Hypothalamus (tissue), 51 donors: ENCODE results near the gene CST9.

Experiments
- DNase-seq, 51 donors: peaks; one replicate each; lab custom pipeline; 2025; lab: John Stamatoyannopoulos, UW

The CST9 gene, protein sequence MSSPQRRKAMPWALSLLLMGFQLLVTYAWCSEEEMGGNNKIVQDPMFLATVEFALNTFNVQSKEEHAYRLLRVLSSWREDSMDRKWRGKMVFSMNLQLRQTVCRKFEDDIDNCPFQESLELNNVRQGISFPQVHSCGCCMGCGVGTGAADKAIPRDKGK

DNA sequence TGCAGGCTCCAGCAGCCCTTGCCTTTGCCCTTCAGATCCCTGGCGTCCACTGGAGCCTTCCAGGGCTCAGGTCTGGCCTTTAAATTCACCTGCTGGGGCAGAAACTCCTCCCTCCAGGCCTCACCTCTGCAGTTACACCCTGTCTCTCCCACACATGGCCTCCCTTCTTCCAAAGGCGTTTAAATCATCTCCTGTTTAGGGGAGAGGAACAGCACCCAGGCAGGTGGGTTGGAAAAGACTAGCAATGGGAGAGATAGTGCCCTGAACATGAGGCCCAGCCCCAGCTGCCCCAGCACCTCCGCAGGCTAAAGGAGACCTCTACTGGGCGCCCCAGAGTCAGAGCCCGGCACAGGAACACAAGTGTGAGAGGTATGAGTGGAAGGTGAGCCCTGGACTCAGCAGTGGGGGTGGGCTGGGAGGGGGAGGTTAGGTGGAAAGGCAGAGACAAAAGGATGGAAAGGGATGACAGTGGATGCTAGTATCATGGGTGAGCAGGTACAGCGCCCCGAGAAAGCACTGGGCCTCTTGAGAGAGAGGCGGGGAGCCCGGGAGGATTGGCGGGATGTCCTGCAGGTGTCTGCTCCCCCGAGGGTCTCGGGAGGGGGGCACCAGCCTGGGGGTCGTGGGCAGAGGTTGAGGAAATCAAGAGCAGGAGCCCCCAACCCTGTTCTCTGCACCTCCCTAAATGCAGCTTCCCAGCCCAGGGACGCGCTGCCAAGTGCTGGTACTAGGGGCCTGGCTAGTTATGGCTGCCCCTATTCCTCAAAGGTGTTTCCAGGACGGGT lies at the start of gene CST9:
Gene CST9 (minus strand): TSS at position 51 of the 785 bp plus-strand sequence. CDS start 53 bp downstream, outside the sequence.
- no peak for DNase-seq

DNA sequence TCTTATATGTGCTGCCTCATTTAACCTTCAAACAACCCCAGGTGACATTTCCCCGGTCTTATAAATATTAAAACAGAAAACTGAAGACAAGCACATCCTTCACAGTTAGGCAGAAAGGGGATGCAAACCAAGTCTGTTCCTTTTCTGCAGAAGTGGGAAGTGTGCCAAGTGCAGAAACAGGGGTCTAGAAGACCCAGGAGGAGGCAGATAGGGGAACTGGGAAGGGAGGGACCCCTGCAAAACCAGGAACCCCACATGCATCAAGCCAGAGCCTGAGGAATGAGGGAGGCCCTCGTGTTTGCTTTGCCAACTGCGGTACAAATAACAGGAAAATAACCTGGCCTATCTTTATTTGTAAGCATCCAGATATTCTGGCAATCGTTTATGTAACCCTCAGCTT lies 49.0 kb upstream of the CST9 start:
- DNase-seq = peak in 1 of 51 donors; percentile 43

DNA sequence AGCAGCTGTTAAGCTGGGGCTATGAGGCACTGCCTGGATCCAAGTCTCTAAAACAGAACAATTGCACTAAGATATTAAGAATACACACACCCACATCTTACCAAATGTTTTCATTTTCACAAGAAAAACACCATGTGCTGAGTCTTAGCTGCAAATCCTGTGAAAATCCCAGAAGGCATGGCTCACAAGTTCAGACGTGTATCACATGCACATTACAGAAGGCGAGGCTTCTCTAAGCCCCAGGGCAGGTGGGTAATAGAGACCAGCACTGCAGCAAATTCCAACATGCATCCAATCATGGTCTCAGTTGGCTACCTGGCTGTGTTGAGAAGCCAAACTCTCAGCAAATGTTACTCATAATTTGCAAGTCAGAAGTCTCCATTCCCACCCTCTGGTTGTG lies 48.3 kb upstream of the CST9 start:
- no peak for DNase-seq

DNA sequence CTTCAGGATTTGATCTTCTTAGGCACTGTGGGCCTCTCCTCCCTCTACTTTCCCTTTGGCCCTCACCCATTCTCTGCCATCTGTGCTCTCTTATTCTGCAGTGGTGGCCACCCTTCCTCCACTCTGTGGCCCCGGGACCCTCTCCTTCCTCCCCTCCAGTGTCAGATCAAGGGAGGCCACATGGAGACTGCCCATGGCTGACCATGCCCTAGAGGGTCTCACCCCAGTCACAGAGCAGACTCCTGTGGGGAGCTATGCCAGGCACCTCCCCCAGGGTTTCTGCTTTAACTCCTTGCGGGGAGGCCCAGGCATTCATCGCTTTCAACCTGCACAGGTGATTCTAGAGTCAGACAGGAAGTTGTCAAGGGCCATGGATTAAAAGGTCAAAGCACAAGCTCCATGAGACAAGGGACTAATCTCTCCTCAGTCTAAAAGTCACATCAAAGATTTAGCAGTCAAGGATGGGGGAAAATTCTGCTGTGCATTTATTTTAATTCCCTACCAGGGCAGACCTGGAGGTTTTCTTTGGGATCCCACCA lies 47.8 kb upstream of the CST9 start:
- DNase-seq = no peak

DNA sequence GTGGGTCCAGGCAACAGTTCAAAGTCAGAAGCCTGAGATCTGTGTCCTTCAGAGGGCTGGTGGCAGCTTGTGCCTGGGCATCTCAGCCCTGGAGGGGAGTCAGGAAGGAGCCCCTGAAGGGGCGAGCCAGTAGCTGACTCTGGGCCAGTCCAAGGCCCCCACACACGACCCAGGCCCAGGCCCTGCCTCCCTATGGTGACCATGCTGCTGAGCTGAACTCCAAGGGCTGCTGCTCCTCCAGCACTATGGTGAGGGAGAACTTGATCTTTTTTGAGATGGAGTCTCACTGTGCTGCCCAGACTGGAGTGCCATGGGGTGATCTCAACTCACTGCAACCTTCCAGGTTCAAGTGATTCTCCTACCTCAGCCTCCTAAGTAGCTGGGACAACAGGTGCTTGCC lies 47.2 kb upstream of the CST9 start:
- no peak for DNase-seq

DNA sequence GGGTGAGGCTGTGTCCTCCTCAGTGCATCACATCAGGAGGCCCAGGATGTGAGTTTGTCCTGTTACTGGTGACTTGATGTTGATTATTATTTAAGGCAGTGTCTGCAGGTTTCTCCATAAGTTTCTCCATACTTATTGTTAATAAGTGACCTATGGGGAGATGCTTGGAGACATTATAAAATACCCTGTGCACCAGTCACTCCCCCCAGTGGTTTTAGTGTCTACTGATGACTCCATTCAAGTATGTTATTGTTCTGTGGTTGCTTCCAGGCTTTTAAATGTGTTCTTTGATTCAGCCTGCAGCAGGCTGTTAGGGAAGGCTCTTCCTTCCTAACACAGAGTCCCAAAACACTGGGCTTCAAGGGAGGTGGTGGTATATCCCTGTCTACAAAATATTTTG lies 46.7 kb upstream of the CST9 start:
- DNase-seq = no peak

DNA sequence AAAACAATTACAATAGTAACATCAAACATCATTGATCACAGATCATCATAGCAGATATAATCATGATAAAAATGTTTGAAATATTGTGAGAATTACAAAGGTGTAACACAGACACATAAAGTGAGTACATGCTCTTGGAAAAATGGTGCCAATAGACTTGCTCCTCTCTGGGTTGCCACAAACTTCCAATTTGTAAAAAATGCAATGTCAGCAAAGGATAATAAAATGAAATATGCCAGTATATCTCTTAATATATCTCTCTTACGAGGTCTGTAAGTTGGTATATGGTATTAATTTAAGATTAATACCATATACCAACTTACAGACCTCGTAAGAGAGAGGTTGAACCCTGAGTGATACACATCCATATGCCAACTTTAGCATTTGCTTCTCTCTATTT lies 45.4 kb upstream of the CST9 start:
- no peak for DNase-seq

DNA sequence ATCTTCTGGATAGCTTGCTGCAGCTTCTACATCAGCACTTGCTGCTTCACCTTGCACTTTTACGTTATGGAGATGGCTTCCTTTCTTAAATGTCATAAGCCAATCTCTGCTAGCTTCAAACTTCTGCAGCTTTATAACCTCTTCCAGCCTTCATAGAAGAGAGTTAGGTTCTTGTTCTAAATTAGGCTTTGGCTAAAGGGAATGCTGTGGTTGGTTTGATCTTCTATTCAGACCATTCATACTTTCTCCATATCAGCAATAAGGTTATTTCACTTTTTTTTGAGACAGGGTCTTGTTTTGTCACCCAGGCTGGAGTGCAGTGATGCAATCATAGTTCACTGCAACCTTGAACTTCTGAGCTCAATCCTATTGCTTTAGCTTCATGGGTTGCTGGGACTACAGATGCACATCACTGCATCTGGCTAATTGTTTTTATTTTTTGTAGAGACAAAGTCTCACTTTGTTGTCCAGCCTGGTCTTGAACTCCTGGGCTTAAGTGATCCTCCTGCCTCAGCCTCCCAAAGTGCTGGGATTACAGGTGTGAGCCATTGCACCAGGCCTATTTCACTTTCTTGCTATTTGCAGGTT lies 44.2 kb upstream of the CST9 start:
- no peak for DNase-seq

DNA sequence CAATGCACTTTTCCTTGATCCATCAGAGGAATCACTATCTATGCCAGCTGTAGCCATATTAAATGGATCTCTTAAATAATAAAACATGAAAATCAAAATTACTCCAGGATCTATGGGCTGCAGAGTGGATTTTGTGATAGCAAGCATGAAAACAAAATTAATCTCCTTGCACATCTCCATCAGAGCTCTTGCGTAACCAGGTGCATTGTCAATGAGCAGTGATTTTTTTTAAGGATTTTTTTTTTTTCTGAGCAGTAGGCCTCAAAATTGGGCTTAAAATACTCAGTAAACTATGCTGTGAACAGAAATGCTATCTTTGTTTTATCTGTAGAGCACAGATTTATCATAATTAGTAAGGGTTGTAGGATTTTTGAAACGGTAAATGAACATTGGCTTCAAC lies 43.5 kb upstream of the CST9 start:
- no peak for DNase-seq

DNA sequence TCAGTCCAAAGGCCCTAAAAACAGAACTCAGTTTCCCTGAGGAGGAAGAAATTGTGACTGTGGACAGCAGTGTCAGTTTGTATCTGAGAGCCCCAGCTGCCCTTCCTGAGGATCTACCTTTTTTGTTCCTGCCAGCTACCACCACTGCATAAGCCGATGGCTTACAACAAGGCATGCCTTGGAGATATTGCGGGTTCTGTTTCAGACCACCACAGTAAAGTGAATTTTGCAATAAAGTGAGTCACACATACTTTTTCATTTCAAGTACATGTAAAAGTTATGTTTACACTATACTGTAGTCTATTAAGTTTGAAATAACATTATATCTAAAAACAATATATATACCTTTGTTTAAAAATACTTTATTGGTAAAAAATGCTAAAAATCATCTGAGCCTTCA lies 41.6 kb upstream of the CST9 start:
- DNase-seq = no peak

DNA sequence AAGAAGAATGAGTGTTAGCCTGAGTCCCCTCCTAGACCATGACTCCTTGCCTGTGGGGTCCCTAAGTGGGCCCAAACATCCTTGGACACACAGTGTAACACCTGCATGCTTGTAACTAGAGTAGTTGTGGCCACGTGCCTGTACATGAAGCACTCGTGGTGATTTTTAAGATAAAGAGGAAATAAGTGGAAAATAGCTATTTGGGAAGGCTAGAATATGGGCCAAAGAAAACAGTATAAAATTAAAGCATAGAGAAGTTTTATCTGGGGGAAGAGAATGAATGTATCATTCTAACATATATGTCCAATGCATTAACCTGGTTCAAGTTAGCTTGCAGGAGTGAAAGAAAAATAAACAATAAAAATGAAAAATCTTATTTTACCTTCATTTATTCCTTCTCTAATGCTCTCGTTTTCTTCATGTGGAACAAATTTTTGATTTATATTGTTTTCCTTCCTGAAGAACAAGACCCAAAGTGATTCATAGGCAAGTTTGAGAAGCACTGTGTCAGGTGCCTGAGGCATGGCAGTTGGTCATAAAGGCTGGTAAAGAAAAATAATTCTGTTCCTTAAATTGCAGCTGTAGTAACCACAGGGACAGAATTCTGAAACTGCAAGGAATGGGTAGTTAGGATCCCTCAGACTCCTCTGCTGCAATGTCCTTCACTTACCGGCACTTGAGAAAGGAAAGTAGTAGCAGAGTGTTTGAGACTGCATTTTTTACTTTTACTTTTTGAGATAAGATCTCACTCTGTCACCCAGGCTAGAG lies 40.6 kb upstream of the CST9 start:
- DNase-seq = no peak

DNA sequence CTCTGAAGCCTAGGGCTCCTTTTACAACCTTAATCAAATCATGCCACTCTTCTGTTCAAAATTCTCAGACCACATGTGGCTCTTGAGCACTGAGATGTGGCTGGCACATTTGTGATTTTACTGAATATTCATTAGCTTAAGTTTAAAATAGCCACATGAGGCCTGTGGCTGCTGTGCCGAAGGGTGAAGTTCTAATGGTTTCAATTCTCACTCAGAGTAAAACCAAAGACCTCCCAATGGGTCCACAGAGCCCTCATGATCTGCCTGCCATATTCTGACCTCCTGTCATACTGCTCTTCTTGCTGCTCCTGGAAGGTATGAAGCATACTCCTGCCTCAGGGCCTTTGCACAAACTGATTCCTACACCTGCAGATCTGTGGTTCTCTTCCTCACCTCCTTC lies 39.9 kb upstream of the CST9 start:
- DNase-seq = no peak

DNA sequence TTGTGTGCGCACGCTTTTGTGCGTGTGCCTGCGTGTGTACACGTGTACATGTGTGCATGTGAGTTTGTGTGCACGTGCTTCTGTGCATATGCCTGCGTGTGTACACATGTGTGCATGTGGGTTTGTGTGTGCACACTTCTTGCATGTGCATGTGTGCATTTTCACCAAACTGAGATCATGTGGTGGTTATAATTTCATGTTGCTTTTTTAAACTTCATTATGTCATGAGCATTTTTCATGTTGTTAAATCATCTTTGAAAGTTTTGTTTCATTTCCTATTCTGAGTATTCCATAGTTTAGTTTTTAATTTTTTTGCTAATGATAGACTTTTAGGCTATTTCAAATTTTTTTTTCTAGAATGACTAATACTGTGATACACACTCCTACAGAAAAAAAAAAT lies 38.4 kb upstream of the CST9 start:
- no peak for DNase-seq

DNA sequence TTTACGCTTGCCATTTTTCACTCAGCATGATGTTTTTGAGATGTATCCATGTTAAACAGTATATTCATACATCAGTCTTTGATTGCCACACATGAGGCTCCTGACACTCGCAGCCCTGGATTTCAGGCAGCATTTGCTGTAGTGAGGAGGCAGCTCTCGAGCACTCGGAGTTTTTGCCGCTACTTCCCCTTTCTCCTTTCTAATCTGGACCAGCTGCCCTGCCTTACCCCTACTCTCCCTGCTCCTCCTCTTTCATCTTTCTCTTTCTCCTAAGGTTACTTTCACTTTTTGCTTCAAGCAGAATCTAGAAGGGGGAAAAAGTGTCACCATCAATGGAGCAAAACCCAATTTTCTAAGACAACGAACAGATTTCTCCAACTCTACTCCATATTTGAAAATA lies 37.9 kb upstream of the CST9 start:
- DNase-seq = no peak

DNA sequence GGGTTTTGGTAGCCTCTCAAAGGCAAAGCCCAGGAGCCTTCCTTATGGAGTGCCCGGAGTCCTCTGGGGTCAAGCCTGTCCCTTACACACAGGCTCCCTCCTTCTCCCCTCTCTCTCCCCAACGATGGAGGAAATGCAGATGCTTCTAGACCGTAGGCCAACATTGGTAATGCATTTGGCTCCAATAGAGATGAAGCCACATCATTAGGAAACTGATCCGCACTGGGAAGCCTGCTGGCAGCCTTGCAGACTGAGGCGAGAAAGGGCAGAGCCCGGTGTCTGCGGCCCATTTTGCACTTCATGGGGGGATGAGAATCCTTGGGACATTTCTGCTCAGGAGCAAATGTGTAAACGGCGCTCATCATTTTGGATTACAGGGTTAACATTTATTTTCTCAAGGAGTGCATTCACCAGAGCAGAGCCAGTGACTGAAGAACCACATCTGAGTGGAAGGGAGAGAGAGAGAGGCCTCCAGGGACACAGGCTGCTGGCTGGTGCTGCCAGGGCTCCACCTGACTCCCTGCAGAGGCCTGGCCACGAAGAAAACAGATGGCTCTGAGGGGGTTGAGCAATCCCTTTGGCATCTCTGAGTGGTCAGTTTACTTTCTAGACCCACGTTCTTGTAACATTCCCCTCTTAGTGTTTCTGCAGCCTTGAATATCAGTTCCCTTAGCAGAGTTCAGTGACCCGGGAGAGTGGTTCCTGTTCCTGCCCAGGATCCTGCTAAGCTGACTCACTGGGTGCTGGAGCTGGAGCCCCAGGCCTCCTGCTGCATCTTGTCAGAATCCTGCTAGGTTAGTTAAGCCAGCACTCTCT lies 36.4 kb upstream of the CST9 start:
- DNase-seq = peak in 7 of 51 donors; percentile 18 to 53 (median 32)

DNA sequence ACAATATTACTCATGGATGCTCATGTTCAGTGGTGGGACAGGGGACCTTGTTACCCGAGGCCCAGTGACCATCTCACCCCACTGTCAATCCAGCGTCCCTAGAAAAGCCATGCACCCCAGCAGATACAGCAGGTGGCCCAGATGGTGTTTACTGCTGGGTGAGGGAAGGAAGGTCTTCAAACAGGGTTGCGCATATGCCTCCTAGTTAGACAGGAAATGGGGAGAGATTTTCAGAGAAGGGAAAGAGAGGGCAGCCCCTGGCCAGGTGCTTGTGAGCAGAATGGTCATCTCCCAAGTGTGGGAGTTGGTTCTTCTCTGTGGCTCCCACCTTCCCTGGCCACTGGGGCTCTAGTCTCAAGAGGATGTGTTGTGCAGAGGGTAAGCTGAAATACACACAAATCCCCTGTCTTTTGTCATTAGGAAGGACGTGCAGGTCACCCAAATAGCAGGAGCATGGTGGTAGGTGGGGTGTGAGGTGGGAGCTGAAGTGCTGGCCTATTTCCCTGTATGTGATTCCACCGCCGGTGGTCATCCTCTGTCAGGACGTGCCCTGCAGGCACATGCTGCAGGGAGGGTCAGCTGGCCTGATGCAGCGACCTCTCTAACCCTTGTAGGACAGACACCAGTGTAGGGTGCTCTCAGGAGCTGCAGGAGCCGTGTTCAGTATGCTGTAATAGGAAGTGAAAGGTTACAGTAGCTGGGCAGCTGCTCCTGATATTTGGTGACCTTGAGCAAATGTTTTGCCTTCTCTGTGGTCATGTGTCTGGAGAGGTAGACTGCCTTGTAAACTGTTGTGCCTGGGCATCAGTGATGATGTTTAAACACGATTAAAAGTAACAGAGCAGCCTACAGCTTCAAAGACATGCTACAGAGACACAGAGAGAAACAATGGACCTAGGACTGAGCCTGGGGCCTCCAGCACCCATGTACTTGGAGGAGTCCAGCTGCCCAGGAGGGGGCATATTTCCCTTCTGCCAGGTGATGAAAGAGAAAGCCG lies 35.3 kb upstream of the CST9 start:
- no peak for DNase-seq

DNA sequence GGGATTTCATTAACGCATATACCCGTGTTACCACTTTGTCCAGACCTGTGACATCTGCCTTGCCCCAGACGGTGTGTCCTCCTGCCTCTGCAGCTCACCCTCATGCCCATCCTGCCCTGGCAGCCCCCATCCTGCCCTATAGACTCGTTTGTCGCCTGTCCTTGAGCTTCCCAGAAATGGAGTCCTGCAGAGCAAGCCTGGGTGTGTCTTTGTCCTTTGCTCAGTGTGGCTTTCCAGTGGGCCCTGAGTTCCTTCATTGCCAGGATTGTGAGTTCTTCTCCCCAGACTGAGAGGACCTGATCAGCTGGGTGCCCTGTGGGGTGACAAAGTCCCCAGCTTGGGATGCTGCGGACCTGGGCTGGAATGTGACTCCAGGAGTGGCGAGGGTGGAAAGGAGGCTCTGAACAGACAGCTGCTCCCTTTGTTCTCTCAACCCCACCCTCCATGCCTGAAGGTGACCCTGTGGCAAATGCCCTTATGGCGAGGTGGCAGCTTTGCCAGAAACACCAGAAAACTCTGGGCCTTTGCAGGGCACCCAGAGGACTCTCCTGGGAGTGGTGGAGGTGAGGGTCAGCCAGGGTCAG lies 34.4 kb upstream of the CST9 start:
- no peak for DNase-seq

DNA sequence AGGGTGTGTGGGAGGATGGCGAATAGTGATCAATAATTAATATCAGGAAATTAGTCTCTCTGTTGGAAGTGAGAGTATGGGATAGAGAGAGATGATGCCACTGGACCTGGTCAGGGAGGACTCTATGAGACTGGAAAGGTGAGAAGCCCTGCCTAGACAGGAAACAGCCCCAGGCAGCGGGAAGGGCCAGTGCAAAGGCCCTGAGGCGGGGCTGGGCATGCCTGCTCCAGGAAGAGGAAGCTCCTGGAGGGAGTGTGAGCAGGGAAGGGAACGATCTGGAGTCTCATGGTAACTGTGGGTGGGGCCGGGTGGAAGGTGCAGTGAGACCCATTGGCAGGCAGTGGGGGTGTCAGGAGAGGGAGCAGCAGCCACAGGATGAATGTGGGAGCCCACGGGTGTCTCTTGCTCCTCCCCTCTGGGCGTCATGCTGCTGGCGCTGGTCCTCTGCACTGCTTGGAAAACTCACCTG lies 33.8 kb upstream of the CST9 start:
- no peak for DNase-seq

DNA sequence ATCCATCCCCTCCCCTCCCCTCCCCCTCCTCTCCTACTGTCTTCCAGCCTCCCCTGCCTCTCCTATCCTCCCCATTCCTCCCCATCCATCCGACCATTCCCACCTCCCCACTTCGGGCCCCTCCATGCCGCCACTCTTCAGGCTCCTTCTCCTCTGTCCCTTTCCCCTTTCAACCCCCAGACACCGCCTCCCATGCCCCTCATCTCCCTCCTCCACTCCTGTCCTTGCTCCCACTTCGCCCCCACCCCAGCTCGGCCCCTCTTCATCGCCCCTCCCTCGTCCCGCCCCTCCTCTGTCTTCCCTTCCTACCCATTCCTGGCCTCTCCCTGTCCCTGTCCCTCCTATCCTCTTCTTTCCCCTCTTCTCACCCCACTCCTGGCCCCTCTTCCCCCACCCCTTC lies 32.6 kb upstream of the CST9 start:
- no peak for DNase-seq
